HG02588 (cell line): Measurements from ENCODE around the gene JARID2.
"Not testable (repeated sequence)": the region's sequence is repeated elsewhere in the genome, so short reads cannot be mapped to it uniquely, and the experiment has no call there.

ENCODE experiments used
- ATAC-seq: cut with Tn5 transposase; IDR thresholded peaks from one replicate; pipeline ENCODE4 v1.9.1; 2021; ENCODE audit warnings: mild to moderate bottlenecking, moderate library complexity; ENCODE audit not compliant: unreplicated experiment

Gene JARID2

DNA sequence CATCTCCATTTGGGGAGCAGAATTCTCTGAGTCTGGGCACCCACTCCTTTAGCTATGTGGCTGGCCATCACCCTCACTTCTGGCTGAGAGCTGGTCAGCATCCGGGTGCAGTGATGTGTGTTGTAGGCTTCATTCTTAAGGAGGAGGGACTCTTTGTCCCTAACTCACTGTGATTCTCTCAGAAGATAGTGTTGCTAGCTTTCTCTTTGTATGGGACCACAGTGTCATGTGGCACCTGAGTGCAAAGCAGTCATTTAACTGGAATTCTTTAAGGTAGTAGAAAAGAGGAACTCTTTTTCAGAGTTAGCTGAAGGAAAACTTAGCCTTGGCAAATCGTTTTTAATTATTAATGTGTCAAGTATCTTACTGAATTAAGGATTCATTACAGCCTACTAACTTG lies 165.9 kb downstream of the JARID2 start:
- no peak for ATAC-seq

DNA sequence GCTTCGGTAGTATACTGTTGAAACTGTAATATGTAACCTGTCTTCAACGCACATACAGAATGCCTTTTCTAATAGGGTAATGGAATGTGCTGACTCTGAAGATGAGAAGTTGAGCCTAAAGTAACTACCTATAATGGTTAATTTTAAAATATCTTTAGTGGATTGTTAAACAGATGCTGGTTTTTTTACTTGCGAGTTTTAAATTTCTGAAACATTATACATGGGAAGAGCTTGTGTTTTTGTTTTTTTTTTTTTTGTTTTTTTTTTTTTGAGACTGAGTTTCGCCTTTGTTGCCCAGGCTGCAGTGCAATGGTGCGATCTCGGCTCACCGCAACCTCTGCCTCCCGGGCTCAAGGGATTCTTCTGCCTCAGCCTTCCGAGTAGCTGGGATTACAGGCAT lies 166.9 kb downstream of the JARID2 start:
- ATAC-seq = no peak

DNA sequence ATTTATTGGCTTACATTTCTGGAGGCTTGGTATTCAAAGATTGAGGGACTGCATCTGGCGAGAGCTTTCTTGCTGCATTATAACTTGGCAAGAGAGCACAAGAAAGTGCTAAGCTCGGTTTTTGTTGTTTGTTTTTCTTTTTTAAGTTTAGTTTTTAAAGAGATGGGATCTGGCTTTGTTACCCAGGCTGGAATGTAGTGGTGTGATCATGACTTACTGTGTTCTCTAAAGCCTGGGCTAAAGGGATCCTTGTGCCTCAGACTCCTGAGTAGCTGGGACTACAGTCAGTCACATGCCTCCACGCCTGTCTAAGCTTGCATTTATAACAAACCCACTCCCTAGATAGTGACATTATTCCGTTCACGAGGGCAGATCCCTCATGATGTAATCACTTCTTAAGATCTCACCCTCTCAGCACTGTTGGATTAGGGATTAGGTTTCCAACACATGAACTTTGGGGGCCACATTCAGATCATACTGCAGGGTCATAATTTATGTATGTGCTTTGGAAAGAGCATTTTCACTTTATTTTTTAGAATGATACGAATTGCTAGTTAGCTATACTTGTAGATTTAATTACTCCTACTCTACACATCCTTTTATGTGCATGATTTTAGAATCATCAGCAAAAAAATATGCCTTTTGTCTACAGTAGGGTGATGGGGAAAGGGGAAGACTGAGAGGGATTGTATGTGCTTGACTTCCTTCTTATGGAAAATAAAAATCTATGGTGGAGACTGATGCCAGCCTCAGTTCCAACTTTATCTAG lies 167.8 kb downstream of the JARID2 start:
- ATAC-seq = no peak

DNA sequence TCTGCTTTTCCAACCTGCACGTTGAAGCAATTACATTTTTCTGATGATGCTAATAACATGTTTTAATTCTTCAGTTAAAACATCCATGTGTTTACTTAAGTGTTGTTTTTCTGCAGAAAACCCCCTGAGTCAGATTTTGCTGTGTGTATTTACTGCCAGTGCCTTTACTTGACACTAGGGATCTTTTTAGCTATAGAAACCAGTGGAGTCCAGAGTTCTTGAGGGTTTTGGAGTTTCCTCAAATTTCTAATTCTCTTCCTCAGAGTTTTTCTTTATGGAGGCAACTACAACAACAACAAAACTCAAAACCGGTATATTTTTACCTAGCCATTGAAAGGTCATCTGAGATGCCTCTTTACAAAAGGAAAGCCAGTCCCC lies 168.4 kb downstream of the JARID2 start:
- no peak for ATAC-seq

GRCh38 chr6:15415622-15416021 lies 169.8 kb downstream of the JARID2 start:
- not testable (repeated sequence) for ATAC-seq

DNA sequence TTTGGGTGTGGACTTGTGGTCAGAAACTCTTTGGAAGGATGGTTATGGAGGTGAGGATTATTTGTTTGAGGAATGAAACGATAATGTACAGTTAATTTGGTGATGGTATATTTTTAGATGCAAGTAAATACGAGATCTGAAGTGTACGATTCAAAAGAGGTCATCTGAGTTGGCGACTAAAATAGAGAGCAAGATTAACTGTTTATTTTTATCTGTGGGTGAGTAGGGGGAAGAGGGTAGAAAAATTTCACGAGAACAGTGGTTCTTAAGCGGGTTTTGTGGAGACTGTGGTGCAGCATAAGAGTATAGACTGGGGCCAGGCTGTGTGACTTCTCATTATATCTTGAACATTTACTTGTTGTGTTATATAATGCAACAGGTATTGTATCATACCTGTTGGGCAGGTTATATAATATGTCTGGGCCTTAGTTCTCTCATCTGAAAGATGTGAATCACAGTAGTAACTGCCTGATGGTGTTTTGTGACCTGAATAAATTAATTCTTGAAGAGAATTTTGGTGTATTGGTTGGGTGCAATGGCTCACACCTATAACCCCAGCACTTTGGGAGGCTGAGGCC lies 171.2 kb downstream of the JARID2 start:
- ATAC-seq = no peak

DNA sequence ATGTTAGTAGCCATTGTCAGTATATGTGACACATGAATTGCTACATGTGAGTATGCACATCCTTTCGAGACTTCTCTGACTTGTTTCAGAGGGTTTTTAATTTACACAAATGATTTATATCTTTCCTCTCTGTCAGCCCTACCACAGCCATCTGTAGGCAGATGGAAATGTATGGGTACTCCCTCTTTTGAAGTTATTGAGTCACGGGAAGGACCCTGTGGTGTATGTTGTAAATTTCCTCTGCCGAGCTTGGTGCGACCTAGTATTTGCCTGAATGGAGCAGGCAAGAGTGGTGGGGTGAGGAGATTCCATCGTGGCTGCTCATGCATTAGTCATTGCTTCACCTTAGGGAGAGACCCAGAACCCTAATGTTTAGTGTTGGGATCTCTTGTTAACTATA lies 171.9 kb downstream of the JARID2 start:
- no peak for ATAC-seq

GRCh38 chr6:15419493-15419892 lies 173.6 kb downstream of the JARID2 start:
- no peak for ATAC-seq

- peak; percentile 70 for ATAC-seq
Measured at GRCh38 chr6:15420959-15421438, 175.1 kb downstream of the JARID2 start.

GRCh38 chr6:15421945-15422733 lies 176.3 kb downstream of the JARID2 start:
- peak; percentile 43 for ATAC-seq

DNA sequence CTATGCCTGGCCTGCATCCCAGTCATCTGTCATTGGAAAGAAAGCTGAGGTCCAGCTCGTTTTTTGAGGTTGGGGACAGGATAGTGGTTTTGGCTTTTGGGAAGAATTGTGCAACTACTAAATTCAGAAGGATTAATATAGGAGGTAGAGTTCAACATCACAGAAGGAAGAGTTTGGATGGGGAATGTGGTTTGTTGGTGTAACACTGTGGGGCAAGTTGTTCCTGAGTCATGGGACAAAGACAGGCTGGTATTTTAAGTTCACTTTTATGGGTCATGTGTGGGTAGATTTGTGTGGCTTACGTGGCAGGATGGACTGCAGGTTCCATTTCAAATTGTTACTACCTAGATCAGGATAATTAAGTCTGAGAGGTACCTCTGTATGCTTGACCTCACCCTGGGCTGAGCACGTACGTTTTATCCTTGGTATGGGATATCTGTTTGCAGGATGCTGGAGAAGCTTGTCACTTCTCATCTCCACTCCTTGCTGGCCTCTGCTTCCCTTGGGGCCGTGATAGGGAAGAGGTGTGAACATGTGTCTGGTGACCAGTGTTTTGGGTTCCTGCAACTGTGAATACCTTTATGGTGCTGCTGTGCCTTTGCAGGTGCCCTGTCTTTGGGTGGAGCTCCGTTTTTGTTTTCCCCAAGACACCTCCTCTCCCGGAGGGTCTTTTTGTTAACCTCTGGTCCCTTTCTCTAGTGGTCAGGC lies 177.6 kb downstream of the JARID2 start:
- ATAC-seq = no peak

DNA sequence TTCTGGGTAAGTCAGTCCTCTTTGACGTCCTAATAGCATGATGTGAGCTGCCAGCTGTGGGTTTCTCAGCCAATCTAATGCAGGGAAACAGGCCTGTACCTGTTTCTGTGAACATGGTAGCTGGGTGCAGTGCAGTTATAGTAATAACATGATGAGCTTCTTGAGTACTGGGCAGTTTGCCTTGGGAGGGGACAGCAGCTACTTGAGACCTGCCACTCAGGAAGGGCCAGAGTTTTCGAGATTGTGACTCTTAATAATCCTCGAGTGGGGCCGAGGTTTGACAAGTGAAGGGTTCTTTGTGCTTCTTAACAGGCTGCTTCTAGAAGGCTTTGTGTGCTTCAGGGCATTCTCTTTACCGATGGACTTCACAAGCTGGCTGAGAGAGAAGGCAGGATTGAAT lies 180.1 kb downstream of the JARID2 start:
- ATAC-seq = no peak

DNA sequence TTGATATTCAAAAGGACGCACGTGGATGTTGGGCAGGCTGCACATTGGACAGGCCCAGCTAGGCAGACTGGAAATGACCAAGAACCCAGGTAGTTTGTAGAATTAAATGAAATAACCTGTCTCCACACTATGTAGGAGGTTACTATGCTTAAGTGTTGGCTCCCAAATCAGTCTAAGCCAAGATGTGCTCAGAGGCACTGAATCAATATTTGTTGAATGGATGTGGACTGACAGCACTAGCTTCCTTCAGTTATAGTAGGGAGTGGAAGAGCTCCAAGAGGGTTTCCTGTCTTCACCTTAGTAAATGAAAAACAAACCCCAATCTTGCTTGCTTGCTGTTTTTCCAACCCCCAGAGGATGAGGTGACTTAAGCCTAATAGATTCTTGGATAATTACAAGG lies 180.5 kb downstream of the JARID2 start:
- ATAC-seq = no peak

- ATAC-seq = no peak
Measured at GRCh38 chr6:15426901-15427300, 181.0 kb downstream of the JARID2 start.

- ATAC-seq = no peak
Measured at GRCh38 chr6:15427331-15428070, 181.6 kb downstream of the JARID2 start.

- ATAC-seq = no peak
Measured at GRCh38 chr6:15429141-15430110, 183.6 kb downstream of the JARID2 start.

GRCh38 chr6:15430186-15430585 lies 184.3 kb downstream of the JARID2 start:
- no peak for ATAC-seq

DNA sequence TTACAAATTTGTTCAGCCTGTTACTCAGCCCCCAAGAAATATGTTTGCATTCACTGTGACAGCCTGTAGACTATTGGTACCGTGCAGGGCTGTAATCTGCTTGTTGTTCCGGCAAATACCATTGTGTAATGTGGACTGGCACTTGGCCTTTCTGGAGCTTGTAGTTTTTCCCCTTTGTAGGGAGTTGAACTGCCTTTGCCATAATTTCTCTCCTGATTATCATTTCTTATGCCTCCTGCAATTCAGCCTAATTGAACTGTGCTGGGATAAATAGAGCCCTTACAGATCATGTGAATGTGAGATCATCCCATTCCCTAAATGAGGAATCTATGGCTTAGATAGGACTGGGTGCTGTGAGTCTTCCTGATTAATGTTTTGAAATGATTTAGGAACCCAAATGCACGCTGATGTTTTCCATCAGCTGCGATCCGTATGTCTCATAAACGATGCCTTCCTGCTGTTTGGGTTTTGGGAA lies 185.1 kb downstream of the JARID2 start:
- no peak for ATAC-seq

DNA sequence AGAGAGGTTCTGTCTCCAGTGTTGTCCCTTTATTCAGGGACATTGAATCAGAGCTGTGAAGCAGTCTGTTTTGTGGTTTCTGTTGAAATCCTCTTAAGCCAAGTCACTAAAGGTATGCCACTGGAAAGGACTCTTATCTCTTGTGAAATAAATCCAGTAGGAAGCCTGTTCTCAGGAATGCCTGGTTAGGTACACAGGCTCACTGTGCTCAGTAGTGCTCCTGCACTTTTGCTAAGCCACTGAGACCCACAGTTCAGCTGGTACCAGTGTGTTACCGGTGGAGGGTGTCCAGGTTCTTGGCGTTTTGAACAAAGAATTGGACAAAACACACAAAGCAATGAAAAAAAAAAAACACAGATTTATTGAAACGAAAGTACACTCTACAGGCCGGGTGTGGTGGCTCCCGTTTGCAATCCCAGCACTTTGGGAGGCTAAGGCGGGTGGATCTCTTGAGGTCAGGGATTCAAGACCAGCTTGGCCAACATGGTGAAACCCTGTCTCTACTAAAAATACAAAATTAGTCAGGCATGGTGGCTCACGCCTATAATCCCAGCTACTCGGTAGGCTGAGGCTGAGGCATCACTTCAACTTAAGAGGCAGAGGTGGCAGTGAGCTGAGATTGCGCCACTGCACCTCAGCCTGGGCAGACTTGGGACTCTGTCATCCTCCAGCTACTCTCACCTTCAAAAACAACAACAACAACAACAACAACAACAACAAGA lies 186.1 kb downstream of the JARID2 start:
- ATAC-seq = no peak
